IMR-90 (cell line): ENCODE measurements around the gene SPATS2L. TPM values are rescaled to one million over a fixed set of nuclear protein-coding genes. Genes with fewer than 3 reads are reported as not detected.

ENCODE experiments used
- ATAC-seq: fragments of 200-7000 bp; cut with Tn5 transposase; 2 replicates; pipeline ENCODE4 v1.9.1; 2020; ENCODE audit warnings: low read depth, mild to moderate bottlenecking, moderate library complexity
- BruUV-seq: library from RNA; stranded (reverse); fragments of 400-500 nt; replicated peaks from 2 replicates; lab custom pipeline; 2021; lab: Mats Ljungman, UMichigan
- CTCF ChIA-PET: fragments of 300-600 bp; formaldehyde crosslinking; extraction: SDS; loops from one replicate; lab custom pipeline; 2021; ENCODE audit warnings: antibody characterized with exemption; lab: Yijun Ruan, JAX
- POLR2A ChIA-PET: fragments of 300-600 bp; sonication (Branson Sonifier 250); formaldehyde crosslinking; loops from one replicate; lab custom pipeline; 2022; ENCODE audit warnings: antibody characterized with exemption; ENCODE audit not compliant: unreplicated experiment; lab: Charles Lee
- DNase-seq: peaks from one replicate; pipeline ENCODE4 v3.0.0; 2013
- H2AFZ ChIP-seq: replicated peaks from 2 replicates; pipeline ENCODE3; 2013; ENCODE audit warnings: low read length, mild to moderate bottlenecking; ENCODE audit not compliant: poor library complexity
- H2AK5ac ChIP-seq: 2 replicates; pipeline ENCODE4 v1.6.1; 2013; ENCODE audit warnings: low read depth, low read length, inconsistent platforms
- H2AK9ac ChIP-seq: replicated peaks from 2 replicates; pipeline ENCODE3; 2013; ENCODE audit warnings: mild to moderate bottlenecking, low read depth, low read length, moderate library complexity; ENCODE audit not compliant: poor library complexity
- H2BK120ac ChIP-seq: 2 replicates; pipeline ENCODE4 v1.6.1; 2013; ENCODE audit warnings: low read depth, low read length, inconsistent platforms
- H2BK15ac ChIP-seq: 3 replicates; pipeline ENCODE4 v1.6.1; 2013; ENCODE audit warnings: low read depth, low read length, inconsistent platforms
- H2BK20ac ChIP-seq: 2 replicates; pipeline ENCODE4 v1.6.1; 2013; ENCODE audit warnings: low read depth, mild to moderate bottlenecking, inconsistent platforms, low read length, moderate library complexity
- H2BK5ac ChIP-seq: 2 replicates; pipeline ENCODE4 v1.6.1; 2013; ENCODE audit warnings: mild to moderate bottlenecking, low read depth, low read length, inconsistent platforms; ENCODE audit not compliant: poor library complexity, severe bottlenecking
- H3K14ac ChIP-seq: replicated peaks from 2 replicates; pipeline ENCODE4 v1.6.1; 2013; ENCODE audit warnings: low read depth, low read length, inconsistent platforms
- H3K18ac ChIP-seq: 2 replicates; pipeline ENCODE4 v1.6.1; 2013; ENCODE audit warnings: low read depth, low read length, control low read depth
- H3K23ac ChIP-seq: 2 replicates; pipeline ENCODE4 v1.6.1; 2013; ENCODE audit warnings: low read depth, low read length, inconsistent platforms
- H3K27ac ChIP-seq: 2 replicates; pipeline ENCODE4 v1.5.1; 2013; ENCODE audit warnings: mild to moderate bottlenecking, control low read depth, low read length; ENCODE audit not compliant: insufficient read depth
- H3K27me3 ChIP-seq: 2 replicates; pipeline ENCODE4 v1.6.1; 2013; ENCODE audit warnings: low read length; ENCODE audit not compliant: control insufficient read depth, insufficient read depth
- H3K36me3 ChIP-seq: 2 replicates; pipeline ENCODE4 v1.6.1; 2013; ENCODE audit warnings: low read length, mixed read lengths; ENCODE audit not compliant: control insufficient read depth, insufficient read depth
- H3K4ac ChIP-seq: 2 replicates; pipeline ENCODE4 v1.6.1; 2013; ENCODE audit warnings: low read depth, low read length, inconsistent platforms
- H3K4me1 ChIP-seq: 2 replicates; pipeline ENCODE4 v1.6.1; 2013; ENCODE audit warnings: low read length, mixed read lengths; ENCODE audit not compliant: control insufficient read depth, insufficient read depth
- H3K4me2 ChIP-seq: 2 replicates; pipeline ENCODE4 v1.6.1; 2013; ENCODE audit warnings: low read depth, mild to moderate bottlenecking, control low read depth, low read length, moderate library complexity
- H3K4me3 ChIP-seq: 2 replicates; pipeline ENCODE4 v1.5.1; 2013; ENCODE audit warnings: low read depth, mild to moderate bottlenecking, control low read depth, low read length, moderate library complexity; ENCODE audit not compliant: insufficient read depth
- H3K56ac ChIP-seq: 2 replicates; pipeline ENCODE4 v1.6.1; 2013; ENCODE audit warnings: low read length, inconsistent platforms; ENCODE audit not compliant: insufficient read depth; ENCODE audit errors: extremely low read depth
- H3K79me1 ChIP-seq, 2 experiments: 2 replicates each; pipeline ENCODE4 v1.6.1; 2013; ENCODE audit warnings: low read length in 2 of 2, inconsistent platforms in 1 of 2, low read depth in 1 of 2
- H3K9ac ChIP-seq: 2 replicates; pipeline ENCODE4 v1.6.1; 2013; ENCODE audit warnings: low read depth, low read length, control low read depth
- H3K9me1 ChIP-seq: 2 replicates; pipeline ENCODE4 v1.6.1; 2013; ENCODE audit warnings: low read length, inconsistent platforms; ENCODE audit not compliant: insufficient read depth
- H3K9me3 ChIP-seq: 2 replicates; pipeline ENCODE4 v1.6.1; 2013; ENCODE audit warnings: low read length; ENCODE audit not compliant: control insufficient read depth, insufficient read depth
- H4K20me1 ChIP-seq: 2 replicates; pipeline ENCODE4 v1.6.1; 2013; ENCODE audit warnings: low read length, inconsistent platforms; ENCODE audit not compliant: insufficient read depth
- H4K5ac ChIP-seq: 2 replicates; pipeline ENCODE4 v1.6.1; 2013; ENCODE audit warnings: mild to moderate bottlenecking, low read depth, low read length, control low read depth
- H4K8ac ChIP-seq, 2 experiments: 2 replicates each; pipeline ENCODE4 v1.6.1; 2013; ENCODE audit warnings: low read depth in 2 of 2, low read length in 2 of 2, control low read depth in 1 of 2, inconsistent platforms in 1 of 2
- H4K91ac ChIP-seq: 2 replicates; pipeline ENCODE4 v1.6.1; 2013; ENCODE audit warnings: low read depth, low read length, inconsistent platforms; ENCODE audit not compliant: insufficient read depth
- BHLHE40 ChIP-seq: fragments of 150-350 bp; IDR thresholded peaks from 2 replicates; pipeline ENCODE4 v1.6.1; 2016; ENCODE audit warnings: mild to moderate bottlenecking, low read depth, low read length
- CEBPB ChIP-seq: IDR thresholded peaks from 2 replicates; pipeline ENCODE4 v1.6.1; 2012; ENCODE audit warnings: low read depth, low read length, improper control_type of control experiment
- MAFK ChIP-seq: IDR thresholded peaks from 2 replicates; pipeline ENCODE4 v1.6.1; 2012; ENCODE audit warnings: low read depth, low read length, improper control_type of control experiment
- NFE2L2 ChIP-seq: fragments of 150-350 bp; IDR thresholded peaks from 2 replicates; pipeline ENCODE4 v1.6.1; 2016; ENCODE audit warnings: low read depth, mild to moderate bottlenecking, low read length
- SMC3 ChIP-seq: fragments of 150-350 bp; IDR thresholded peaks from 2 replicates; pipeline ENCODE4 v1.6.1; 2016; ENCODE audit warnings: low read depth, mild to moderate bottlenecking, antibody characterized with exemption, low read length, moderate library complexity
- WGBS, 2 experiments: methylation state at CpG; one replicate each; pipeline versions ENCODE4 v1.1.5 to v1.1.7; 2013; ENCODE audit warnings: missing lambda C conversion rate in 2 of 2; ENCODE audit not compliant: insufficient read length in 1 of 2; ENCODE audit errors: extremely low coverage in 2 of 2; 5-methylcytosine and 5-hydroxymethylcytosine counted together
- dilution Hi-C: fragments of 300-500 bp; cut with HindIII; formaldehyde crosslinking; loops from one replicate; pipeline ENCODE4 v1.14.3; 2018; ENCODE audit warnings: low sequenced_read_pairs; ENCODE audit not compliant: unreplicated experiment
- in situ Hi-C: fragments of 300-500 bp; cut with MboI; formaldehyde crosslinking; loops from 3 replicates; pipeline ENCODE4 v1.14.3; 2019; ENCODE audit warnings: low sequenced_read_pairs, inconsistent platforms, mixed read lengths
- intact Hi-C: fragments of 100-400 bp; cut with micrococcal nuclease; formaldehyde crosslinking; loops from 2 replicates; pipeline ENCODE4 v1.10.0; 2022
- polyA plus RNA-seq, 3 experiments: library from polyadenylated mRNA; depleted of rRNA; stranded (reverse); fragments of >200 nt; gene quantifications; 2 replicates each; pipeline ENCODE4 v1.2.3, GENCODE V29; 2012; ENCODE audit warnings: low replicate concordance in 1 of 3
- total RNA-seq: library from RNA; depleted of rRNA; stranded (reverse); fragments of >200 nt; gene quantifications from 2 replicates; pipeline ENCODE4 v1.2.3, GENCODE V29; 2012
- TF ChIP-seq, protein P1 (sequence below): fragments of 150-350 bp; IDR thresholded peaks from 2 replicates; pipeline ENCODE4 v1.6.1; 2016; ENCODE audit warnings: low read depth, mild to moderate bottlenecking, low read length, moderate library complexity, borderline replicate concordance
- TF ChIP-seq, protein P2 (sequence below): conservative IDR thresholded peaks from 2 replicates; pipeline ENCODE4 v1.5.1; 2012; ENCODE audit warnings: mild to moderate bottlenecking, low read depth, low read length, improper control_type of control experiment
- TF ChIP-seq, protein P3 (sequence below): fragments of 150-350 bp; IDR thresholded peaks from 2 replicates; pipeline ENCODE4 v1.6.1; 2017; ENCODE audit warnings: mild to moderate bottlenecking, antibody characterized with exemption, low read length, low read depth

SPATS2L gene
- total and polyA plus RNA-seq, 2 of the 4 experiments (the other 2 are of a cell fraction): 118 to 155 TPM

DNA sequence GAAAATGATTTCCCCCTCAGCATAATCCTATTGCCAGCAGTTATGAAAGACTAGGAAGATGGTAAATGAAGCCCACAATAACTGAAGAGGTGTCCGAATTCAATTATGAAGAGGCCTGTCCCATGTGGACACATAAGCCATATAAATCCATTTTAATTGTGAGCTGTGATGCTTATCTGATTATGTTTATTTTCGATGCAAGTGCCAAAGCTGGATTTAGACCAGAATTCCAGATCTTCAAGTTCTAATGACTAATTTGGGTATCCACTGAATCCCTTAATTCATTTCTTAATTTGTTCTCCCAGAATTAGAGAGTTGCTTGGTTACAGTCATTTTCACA, 24.5 kb downstream of the SPATS2L start:
- ATAC-seq: no peak
- H3K27me3 ChIP-seq: no peaks in the 10 kb centered on the region
- dilution Hi-C loops: no loop called here
- H3K56ac ChIP-seq: no peak overlapping the region
- peaks cover 23% of the 10 kb centered on the region for H3K36me3 ChIP-seq
- H3K27ac ChIP-seq: no peak overlapping the region
- no peak overlapping the region for H4K91ac ChIP-seq
- H3K18ac ChIP-seq: no peak overlapping the region
- no peak overlapping the region for H2AFZ ChIP-seq
- no peak overlapping the region for H4K8ac ChIP-seq
- H2BK120ac ChIP-seq: no peak overlapping the region
- H2BK20ac ChIP-seq: no peak overlapping the region
- H3K4me3 ChIP-seq: no peak overlapping the region
- BruUV-seq: no TSS peak
- peaks cover 46% of the 10 kb centered on the region for H4K20me1 ChIP-seq
- H2BK5ac ChIP-seq: no peak overlapping the region
- no peak overlapping the region for H3K4ac ChIP-seq
- no peak overlapping the region for H2AK9ac ChIP-seq
- H3K23ac ChIP-seq: no peak overlapping the region
- in situ Hi-C loops: no loop called here
- ChIA-PET CTCF (no interaction called here), POLR2A (no interaction called here)
- H4K5ac ChIP-seq: no peak overlapping the region
- peaks cover 2% of the 10 kb centered on the region; the same call in 1 of the 2 replicates for H3K4me1 ChIP-seq
- DNase-seq: no peak
- no peak overlapping the region for H3K9ac ChIP-seq
- H3K79me1 ChIP-seq: peaks cover 39 to 55% of the 10 kb centered on the region in 2 experiments
- no peak overlapping the region for H2AK5ac ChIP-seq
- no peak overlapping the region for H3K14ac ChIP-seq
- TF ChIP-seq, protein P1, sequence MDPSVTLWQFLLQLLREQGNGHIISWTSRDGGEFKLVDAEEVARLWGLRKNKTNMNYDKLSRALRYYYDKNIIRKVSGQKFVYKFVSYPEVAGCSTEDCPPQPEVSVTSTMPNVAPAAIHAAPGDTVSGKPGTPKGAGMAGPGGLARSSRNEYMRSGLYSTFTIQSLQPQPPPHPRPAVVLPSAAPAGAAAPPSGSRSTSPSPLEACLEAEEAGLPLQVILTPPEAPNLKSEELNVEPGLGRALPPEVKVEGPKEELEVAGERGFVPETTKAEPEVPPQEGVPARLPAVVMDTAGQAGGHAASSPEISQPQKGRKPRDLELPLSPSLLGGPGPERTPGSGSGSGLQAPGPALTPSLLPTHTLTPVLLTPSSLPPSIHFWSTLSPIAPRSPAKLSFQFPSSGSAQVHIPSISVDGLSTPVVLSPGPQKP: no peak
- no peak for TF ChIP-seq SMC3
- no peak for TF ChIP-seq MAFK
- TF ChIP-seq, protein P2, sequence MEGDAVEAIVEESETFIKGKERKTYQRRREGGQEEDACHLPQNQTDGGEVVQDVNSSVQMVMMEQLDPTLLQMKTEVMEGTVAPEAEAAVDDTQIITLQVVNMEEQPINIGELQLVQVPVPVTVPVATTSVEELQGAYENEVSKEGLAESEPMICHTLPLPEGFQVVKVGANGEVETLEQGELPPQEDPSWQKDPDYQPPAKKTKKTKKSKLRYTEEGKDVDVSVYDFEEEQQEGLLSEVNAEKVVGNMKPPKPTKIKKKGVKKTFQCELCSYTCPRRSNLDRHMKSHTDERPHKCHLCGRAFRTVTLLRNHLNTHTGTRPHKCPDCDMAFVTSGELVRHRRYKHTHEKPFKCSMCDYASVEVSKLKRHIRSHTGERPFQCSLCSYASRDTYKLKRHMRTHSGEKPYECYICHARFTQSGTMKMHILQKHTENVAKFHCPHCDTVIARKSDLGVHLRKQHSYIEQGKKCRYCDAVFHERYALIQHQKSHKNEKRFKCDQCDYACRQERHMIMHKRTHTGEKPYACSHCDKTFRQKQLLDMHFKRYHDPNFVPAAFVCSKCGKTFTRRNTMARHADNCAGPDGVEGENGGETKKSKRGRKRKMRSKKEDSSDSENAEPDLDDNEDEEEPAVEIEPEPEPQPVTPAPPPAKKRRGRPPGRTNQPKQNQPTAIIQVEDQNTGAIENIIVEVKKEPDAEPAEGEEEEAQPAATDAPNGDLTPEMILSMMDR: no peak
- no peak for TF ChIP-seq NFE2L2
- TF ChIP-seq, protein P3, sequence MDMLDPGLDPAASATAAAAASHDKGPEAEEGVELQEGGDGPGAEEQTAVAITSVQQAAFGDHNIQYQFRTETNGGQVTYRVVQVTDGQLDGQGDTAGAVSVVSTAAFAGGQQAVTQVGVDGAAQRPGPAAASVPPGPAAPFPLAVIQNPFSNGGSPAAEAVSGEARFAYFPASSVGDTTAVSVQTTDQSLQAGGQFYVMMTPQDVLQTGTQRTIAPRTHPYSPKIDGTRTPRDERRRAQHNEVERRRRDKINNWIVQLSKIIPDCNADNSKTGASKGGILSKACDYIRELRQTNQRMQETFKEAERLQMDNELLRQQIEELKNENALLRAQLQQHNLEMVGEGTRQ: no peak
- TF ChIP-seq CEBPB: no peak
- no peak for TF ChIP-seq BHLHE40
- H3K9me1 ChIP-seq: peaks cover 12% of the 10 kb centered on the region
- H2BK15ac ChIP-seq: no peak overlapping the region
- no peak overlapping the region for H3K4me2 ChIP-seq
- no CpG with 5 or more reads among the region's 2 CpGs for WGBS, 2 experiments
- intact Hi-C loops: no loop called here
- H3K9me3 ChIP-seq: no peaks in the 10 kb centered on the region
